Urothelium cell line (cell line): ENCODE measurements around the gene GTF2H2C.
"Not testable (repeated sequence)": the region's sequence is repeated elsewhere in the genome, so short reads cannot be mapped to it uniquely, and the experiment has no call there.

ENCODE experiments used
- DNase-seq: peaks from one replicate; pipeline ENCODE4 v3.0.0; 2011; ENCODE audit warnings: low spot score, mixed read lengths
- FAIRE-seq: peaks from 2 replicates; lab custom pipeline; 2011; peaks lifted over from hg19 to GRCh38; lab: Jason Lieb, UNC

GTF2H2C gene

DNA sequence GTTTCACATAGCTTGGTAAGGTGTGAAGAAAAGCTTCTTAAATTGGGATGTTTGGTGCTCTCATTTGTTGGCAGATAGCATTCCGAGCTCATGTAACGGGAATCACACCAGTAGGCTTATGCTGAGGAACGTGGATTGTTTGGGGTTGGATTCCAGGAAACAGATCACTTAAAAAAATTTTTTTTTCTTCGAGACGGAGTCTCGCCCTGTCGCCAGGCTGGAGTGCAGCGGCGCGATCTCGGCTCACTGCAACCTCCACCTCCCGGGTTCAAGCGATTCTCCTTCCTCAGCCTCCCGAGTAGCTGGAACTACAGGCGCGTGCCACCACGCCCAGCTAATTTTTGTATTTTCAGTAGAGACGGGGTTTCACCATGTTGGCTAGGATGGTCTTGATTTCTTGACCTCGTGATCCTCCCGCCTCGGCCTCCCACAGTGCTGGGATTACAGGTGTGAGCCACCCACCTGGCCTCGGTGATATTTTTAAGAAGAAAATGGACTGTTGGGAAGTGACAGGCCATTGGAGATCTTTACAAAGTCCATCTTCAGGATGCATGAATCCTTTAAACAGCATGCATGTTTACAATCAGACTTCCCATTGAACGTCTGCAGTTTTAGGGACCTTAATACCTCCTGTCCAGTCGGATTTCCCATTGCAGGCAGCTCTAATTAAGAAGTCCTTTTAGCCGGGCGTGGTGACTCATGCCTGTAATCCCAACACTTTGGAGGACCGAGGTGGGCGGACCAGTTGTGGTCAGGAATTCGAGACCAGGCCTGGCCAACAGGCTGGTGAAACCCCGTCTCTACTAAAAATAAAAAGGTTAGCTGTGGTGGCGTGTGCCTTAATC is 818 bp downstream of the GTF2H2C start:
- DNase-seq, result not testable (repeated sequence)

DNA sequence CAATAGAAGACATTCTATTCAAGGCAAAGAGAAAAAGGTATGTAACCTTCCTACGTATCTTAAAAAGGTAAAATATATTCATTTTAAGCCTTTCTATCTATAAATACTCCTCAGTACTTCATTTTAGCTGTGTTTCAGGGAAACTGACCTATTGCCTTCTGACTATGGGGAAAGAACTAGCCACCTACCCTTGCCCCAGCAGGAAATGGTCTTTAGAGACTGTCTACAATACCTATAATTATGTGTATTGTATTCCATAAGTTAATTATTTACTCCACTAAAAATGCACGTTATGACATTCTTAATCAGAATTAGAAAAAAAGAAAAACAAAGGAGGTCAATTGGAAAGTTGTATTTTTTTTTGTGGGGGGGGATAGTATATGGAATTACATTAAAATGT is 6.2 kb downstream of the GTF2H2C start:
- not testable (repeated sequence) for DNase-seq, FAIRE-seq

More for the DNA sequence above, 818 bp downstream of the GTF2H2C start:
- not testable (repeated sequence) for FAIRE-seq

DNA sequence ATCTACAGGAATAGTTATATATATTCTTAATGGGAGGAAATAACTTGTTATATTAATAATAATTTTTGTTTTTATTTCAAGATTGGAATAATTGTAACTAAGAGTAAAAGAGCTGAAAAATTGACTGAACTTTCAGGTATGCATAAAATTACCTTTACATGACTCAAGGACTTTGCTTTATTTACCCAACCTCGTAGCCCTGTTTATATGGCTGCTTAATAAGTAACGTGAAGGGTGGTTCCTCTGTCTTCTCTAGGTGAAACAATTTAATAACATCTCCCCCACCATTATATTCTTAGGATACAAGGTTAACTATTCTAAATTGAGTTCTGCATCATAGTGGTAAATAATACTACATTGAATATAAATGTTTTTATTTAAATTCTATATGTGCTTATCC is 8.1 kb downstream of the GTF2H2C start:
- not testable (repeated sequence) for FAIRE-seq, DNase-seq

DNA sequence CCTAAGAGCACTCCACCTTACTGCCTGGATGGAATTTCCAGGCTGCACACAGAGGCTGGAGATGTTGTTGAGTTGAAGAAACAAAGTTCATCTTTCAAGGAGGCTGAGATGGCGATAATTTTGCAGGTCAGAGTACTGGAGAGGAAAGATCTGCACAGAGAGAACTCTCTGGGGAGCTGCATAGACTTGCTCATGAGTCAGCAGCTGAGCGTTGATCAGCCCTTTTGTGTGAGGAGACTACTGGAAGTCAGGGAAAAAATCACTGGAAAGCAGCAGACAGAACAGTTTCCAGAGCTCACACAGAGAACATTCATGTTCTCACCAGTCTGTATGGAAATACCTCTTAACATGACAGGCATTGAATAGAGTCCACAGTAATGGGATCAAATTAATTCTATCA is 23.4 kb downstream of the GTF2H2C start:
- not testable (repeated sequence) for DNase-seq, FAIRE-seq

DNA sequence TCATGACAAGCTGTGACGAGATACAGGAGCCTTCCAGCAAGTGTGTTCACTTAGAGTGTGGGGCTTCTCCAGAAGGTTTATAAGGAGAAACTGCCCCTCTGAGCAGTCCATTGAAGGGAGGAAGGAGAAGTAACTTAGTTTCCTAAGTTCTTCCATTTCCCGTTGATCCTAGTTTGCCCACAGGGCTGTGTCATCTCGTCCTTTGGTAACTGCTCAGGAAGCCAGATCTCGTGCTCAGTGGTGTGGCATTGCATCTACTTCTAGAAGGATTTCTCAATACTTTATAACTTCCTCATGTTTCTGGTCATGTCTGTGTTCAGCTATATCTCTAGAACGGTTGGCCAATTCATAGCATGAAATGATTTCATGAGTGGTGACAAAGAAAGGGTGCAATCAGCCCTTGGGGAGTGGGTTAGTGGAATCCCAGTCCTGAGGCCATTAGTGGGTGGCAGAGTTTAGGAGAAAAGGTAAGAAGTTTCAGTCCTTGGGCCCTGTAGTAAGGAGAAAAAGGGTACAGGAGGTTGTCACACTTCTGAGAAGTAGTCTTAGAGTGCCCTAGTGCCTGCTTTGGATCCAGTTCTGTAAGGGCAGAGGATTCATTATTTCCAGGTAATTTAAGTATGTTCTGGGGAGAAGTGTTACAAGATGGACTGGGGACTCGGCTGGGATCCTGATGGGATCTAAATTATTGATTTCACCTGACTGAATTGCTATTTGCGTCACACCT is 36.3 kb downstream of the GTF2H2C start:
- not testable (repeated sequence) for DNase-seq, FAIRE-seq

DNA sequence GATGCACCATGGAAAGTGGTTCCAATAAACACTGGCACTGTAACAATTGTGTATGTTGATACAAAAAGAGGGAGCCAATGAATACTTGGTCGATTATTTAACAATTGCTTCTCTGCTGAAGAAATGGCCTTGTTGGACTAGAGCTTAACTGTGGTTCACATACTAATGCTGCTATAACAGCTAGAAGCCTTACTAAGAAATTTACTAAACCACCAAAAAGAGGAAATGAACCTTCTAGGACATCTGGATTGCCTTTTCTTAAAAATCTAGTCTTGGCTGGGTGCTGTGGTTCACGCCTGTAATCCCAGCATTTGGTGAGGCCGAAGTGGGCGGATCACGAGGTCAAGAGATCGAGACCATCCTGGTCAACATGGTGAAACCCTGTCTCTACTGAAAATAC is 42.0 kb downstream of the GTF2H2C start:
- FAIRE-seq, DNase-seq: not testable (repeated sequence)

DNA sequence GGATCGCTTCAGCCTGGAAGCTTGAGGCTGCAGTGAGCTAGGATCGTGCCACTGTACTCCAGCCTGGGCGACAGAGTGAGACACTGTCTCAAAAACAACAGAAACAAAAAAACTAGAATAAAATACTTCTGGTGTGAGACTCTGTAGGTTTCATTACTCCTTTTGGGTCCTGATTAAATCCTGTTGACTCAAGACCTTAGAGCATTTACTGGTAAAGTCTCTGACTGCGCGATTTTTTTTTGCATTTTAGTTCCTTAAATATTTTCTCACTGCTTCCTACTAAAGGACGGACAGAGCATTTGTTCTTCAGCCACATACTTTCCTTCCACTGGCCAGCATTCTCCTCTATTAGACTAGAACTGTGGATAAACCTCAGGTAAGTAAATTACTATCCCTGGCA is 46.8 kb downstream of the GTF2H2C start:
- not testable (repeated sequence) for DNase-seq, FAIRE-seq

DNA sequence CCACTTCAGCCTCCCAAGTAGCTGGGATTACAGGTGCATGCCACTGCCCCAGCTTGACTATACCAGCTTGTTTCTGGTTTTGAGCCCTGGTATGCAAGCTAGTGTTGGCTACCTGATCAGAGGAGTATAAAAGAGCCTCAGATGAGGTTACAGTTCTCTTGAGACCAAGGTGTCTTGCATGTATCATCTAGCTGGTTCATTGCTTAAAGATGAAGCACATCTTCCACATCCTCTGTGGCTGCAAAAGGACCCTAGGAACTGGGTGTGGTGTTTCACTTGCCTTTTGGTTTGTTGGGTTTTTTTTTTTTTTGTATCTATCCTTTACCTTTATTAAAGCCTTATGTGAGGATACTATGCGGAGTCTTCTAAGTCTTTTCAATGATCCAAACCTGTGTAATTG is 47.8 kb downstream of the GTF2H2C start:
- not testable (repeated sequence) for FAIRE-seq, DNase-seq

DNA sequence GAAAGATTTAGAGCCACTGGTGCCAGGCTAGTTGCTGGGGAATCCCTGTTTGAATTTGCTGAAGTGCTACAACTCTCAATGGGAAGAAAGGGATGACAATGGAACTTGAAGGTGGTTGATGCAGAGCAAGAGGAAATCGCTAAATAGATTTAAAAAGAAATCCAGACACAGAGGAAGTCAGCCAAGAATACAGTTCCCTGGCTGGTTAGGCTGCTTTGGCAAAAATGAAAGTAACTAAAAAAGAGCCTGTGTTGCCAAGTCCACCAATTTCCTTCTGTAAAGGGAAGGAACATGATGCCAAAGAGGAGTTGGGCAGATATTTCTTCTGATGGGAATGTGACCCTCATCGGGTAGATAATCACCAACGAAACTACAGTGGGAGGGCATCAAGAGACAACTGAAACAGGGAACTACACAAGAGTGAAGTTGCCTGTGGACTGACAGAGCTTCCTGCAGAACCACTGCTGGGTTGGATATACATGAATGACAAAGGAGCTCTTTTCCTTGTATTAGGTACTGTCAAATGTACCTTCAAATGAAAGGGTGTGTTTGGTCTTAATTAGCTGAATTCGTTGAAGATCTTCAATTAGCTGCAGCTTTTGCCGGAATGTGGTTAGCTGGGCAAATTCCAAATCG is 49.0 kb downstream of the GTF2H2C start:
- DNase-seq, FAIRE-seq: not testable (repeated sequence)

DNA sequence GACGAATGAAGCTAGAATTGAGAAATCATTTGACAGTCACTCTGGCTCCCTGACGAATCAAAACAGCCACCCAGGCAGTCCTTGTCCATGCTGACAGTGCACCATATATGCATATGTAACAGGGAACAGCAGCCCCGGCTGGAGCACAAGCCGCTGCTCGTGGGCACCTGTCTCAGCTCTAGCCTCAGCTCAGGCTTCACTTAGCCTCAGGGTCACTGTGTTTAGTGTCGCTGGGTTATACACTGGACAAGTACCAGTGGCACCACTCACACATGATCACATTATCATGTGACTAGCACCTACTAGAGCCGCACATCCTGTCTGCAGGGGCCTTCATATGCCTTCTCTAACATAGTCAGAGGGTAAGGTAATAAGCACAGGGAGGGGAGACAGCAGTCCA is 54.9 kb downstream of the GTF2H2C start:
- not testable (repeated sequence) for DNase-seq, FAIRE-seq

DNA sequence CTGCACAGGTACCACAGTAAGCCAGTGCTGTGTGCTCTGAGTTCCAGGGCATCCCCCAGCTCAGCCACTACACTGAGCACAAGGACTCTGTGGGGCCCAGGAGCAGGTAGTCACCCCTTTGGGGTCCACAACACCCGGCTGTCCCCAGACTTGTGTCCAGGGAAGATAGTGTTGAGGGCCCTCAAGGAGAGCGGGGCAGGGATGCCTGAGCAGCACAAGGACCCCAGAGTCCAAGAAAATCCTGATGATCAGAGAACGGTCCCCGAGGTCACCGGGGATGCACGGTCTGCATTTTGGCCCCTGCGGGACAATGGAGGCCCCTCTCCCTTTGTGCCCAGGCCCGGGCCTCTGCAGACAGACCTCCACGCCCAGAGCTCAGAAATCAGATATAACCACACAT is 71.9 kb downstream of the GTF2H2C start:
- not testable (repeated sequence) for DNase-seq, FAIRE-seq
